Activated CD4-positive, alpha-beta T cell treated with anti-CD3 and anti-CD28 coated beads for 36 hours (primary cell): ENCODE data around the gene TTC31. TPM values are rescaled to one million over a fixed set of nuclear protein-coding genes. Genes with fewer than 3 reads are reported as not detected.

Source experiments
- ATAC-seq: fragments of 200-7000 bp; cut with Tn5 transposase; one replicate; pipeline ENCODE4 v1.10.0; 2021; ENCODE audit warnings: mild to moderate bottlenecking, moderate library complexity
- CTCF ChIA-PET: fragments of 350-600 bp; sonication (Branson Sonifier 250); formaldehyde crosslinking; loops from one replicate; lab custom pipeline; 2021; ENCODE audit warnings: antibody characterized with exemption; lab: Charles Lee
- POLR2A ChIA-PET: fragments of 350-600 bp; sonication (Branson Sonifier 250); formaldehyde crosslinking; loops from one replicate; lab custom pipeline; 2021; ENCODE audit warnings: antibody characterized with exemption, inconsistent platforms; lab: Charles Lee
- DNase-seq: peaks from one replicate; pipeline ENCODE4 v3.0.0-alpha.2; 2020
- H3K27ac Mint-ChIP-seq: one replicate; pipeline ENCODE4 v1.8.0; 2021; ENCODE audit warnings: mixed read lengths
- H3K27me3 Mint-ChIP-seq: one replicate; pipeline ENCODE4 v1.8.0; 2021; ENCODE audit warnings: mixed read lengths
- H3K36me3 Mint-ChIP-seq: one replicate; pipeline ENCODE4 v1.8.0; 2021; ENCODE audit warnings: low read depth, mixed read lengths
- H3K4me1 Mint-ChIP-seq: one replicate; pipeline ENCODE4 v1.8.0; 2021; ENCODE audit warnings: mixed read lengths
- H3K4me3 Mint-ChIP-seq: one replicate; pipeline ENCODE4 v1.8.0; 2021; ENCODE audit warnings: mild to moderate bottlenecking, moderate library complexity, mixed read lengths
- H3K9me3 Mint-ChIP-seq: one replicate; pipeline ENCODE4 v1.8.0; 2021; ENCODE audit warnings: low read depth, mixed read lengths
- intact Hi-C, 2 experiments: fragments of 100-400 bp; cut with DNase I in 1 of 2; cut with micrococcal nuclease in 1 of 2; formaldehyde crosslinking; loops; one replicate each; pipeline versions ENCODE4 v1.14.2 to v1.15.1; 2022 to 2024; cut with DNase I, micrococcal nuclease
- total RNA-seq, 2 experiments: library from RNA; stranded (reverse); gene quantifications; one replicate each; pipeline ENCODE4 v1.2.3, GENCODE V29; 2021

The TTC31 gene
- total RNA-seq, 2 experiments from 2014 or later, result 24.0 to 24.6 TPM

DNA sequence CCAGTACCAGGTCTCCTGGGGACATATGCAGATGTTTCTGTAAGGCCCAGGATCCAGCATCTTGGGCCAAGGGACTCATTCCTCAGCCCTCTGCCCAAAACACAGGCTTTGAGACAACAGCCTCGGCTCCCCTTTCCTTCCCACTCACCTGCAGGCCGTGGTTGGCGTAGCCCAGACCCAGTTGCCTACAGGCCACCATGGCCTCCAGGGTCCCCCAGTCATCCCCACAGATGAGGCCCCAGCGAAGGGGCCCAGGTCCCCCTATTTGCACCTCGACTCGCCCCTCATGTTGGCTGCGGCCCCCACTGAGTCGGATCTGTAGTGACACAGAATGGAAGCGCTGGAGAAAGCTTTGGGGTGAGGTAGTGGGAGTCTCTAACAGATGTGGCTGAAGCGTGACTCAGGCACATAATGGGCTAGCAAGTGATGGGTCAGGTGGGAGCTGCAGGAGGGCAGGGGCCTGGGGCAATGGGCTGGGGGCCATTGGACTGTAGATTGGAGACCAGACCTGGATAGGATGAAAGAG, 52.6 kb downstream of the TTC31 start:
- H3K36me3 Mint-ChIP-seq, result peaks cover 18% of the 10 kb centered on the region
- no peak overlapping the region for H3K4me3 Mint-ChIP-seq
- POLR2A ChIA-PET, result no interaction called here
- no peaks in the 10 kb centered on the region for H3K9me3 Mint-ChIP-seq
- H3K27ac Mint-ChIP-seq, result no peak overlapping the region
- ATAC-seq, result no peak
- no peak for DNase-seq
- intact Hi-C loops, result no loop called here
- peaks cover 19% of the 10 kb centered on the region for H3K27me3 Mint-ChIP-seq
- peaks cover 16% of the 10 kb centered on the region for H3K4me1 Mint-ChIP-seq
- CTCF ChIA-PET, result interaction anchor here (0.5 kb wide), 1 partner anchor 1236 kb away, joined by 3 read pairs; no protein-coding TSS in a partner anchor

DNA sequence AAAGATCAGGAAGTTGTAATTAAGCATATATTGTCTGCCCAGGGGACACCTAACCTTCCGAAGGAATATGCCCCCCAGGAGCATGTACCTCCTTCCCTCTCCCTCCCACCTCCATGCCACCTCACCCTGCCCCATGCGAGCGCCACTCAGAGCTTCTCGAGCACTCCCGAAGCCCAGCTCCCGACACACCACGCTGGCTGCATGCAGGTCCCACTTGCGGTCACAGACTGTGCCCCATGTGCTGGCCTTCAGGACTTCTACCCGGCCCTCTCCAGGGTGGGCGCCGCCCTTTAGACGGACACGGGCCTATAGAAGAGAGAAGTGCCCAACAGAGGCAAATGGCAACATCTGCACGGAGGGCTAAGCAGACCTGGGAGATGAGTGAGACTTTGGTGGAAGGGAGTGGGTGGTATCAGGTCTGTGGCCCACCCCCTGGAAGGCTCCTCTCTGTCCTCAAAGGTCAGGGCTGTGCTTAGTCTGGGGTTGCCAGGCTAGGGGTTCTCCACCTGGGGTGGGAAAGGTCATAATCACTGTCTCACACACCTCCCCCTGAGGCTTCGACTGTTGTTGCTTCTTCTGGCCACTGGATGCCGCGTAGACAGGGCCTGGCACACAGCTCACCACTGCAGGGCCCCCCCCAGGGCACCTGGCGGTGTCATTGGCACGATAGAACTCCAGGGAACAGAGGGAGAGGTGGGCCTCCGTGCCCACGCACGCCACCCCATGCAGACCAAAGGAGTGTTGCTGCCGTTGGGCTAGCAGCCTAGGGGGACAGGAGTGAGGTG, 53.5 kb downstream of the TTC31 start:
- H3K4me3 Mint-ChIP-seq, result no peak overlapping the region
- DNase-seq (no peak), ATAC-seq (peak; percentile 37)
- H3K9me3 Mint-ChIP-seq, result no peaks in the 10 kb centered on the region
- H3K4me1 Mint-ChIP-seq, result peaks cover 9% of the 10 kb centered on the region
- H3K27ac Mint-ChIP-seq, result no peak overlapping the region
- peaks cover 12% of the 10 kb centered on the region for H3K36me3 Mint-ChIP-seq
- intact Hi-C loops, result no loop called here
- H3K27me3 Mint-ChIP-seq, result peaks cover 19% of the 10 kb centered on the region
- ChIA-PET POLR2A (no interaction called here), CTCF (interaction anchor here (0.6 kb wide), 1 partner anchor 9 kb away, joined by 3 read pairs; no protein-coding TSS in a partner anchor)

DNA sequence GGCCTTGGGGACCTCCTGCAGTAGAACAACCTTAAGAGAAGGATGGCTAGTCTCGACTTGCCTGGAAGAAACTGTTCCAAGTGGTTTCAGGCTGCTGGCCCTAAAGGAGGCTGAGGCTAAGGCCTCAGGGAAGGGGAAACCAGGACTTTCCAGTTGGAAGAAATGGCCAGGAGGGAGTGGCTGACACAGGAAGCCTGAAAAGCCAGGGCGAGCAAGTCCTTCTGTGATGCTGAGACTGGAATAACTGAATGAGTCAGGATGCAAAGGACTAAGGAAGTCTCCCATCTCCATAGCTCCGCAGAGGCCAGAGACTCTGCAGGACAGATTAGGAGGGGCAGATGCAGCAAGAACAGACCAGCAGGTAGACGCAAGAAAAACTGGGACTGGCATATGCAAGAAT, 54.3 kb downstream of the TTC31 start:
- no peaks in the 10 kb centered on the region for H3K9me3 Mint-ChIP-seq
- H3K27ac Mint-ChIP-seq, result no peak overlapping the region
- ATAC-seq (no peak), DNase-seq (no peak)
- H3K27me3 Mint-ChIP-seq, result peaks cover 20% of the 10 kb centered on the region
- ChIA-PET CTCF (no interaction called here), POLR2A (no interaction called here)
- no peak overlapping the region for H3K4me3 Mint-ChIP-seq
- H3K4me1 Mint-ChIP-seq, result peaks cover under 1% of the 10 kb centered on the region
- intact Hi-C loops, result no loop called here
- H3K36me3 Mint-ChIP-seq, result peaks cover 6% of the 10 kb centered on the region

DNA sequence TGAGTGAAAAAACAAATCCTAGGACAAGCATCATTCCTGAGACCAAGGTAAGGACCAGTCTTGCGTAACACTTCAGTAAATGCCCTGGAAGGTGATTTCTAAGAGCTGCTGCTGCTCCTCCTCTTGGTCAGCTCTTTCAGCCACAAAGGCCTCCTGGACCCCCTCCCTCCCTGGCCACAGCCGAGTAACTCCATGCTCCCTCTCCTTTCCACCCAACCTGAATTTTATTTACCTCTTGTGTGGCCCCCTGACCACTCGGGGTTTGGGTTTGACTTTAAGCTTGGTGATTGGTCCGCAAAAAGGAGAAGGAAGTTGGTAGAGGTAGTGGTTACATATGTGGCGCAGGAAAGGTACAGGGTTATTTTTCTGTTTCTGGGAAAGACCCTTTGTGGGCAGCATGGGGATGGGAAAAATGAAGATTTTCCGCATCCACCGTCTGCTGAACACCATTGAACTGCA, 56.0 kb downstream of the TTC31 start:
- CTCF ChIA-PET, result interaction anchor here (1.7 kb wide), 1 partner anchor 58 kb away, joined by 3 read pairs; no protein-coding TSS in a partner anchor
- ATAC-seq, result no peak
- POLR2A ChIA-PET, result no interaction called here
- Mint-ChIP-seq H3K4me1 (no peaks in the 10 kb centered on the region), H3K9me3 (no peaks in the 10 kb centered on the region), H3K27me3 (peaks cover 27% of the 10 kb centered on the region), H3K36me3 (no peaks in the 10 kb centered on the region), H3K4me3 (no peak overlapping the region), H3K27ac (no peak overlapping the region)
- intact Hi-C loops, result no loop called here
- DNase-seq, result no peak

DNA sequence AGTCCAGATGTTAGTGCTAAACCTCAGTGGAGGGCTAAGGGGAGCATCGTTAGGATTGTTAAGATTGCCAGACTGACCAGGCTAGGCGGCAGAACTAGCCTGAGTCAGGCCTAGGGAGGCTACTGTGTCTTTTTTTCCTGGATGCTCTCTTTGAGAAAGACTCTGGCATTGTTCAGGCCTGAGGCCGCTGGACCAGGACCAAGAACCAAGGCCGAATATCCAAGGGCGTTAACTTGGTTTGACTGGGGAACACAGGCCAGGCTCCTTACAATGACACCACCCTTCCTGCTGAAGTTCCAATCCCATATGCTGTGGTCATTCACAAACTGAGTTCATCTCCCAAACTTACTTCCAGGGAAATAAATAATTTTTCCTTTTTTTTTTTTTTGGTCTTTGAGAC, 57.4 kb downstream of the TTC31 start:
- no peaks in the 10 kb centered on the region for H3K4me1 Mint-ChIP-seq
- ChIA-PET CTCF (interaction anchor here (0.7 to 1.4 kb wide), 3 partner anchors 8 to 46 kb away, joined by 3 to 4 read pairs (median 3); no protein-coding TSS in a partner anchor), POLR2A (no interaction called here)
- H3K27me3 Mint-ChIP-seq, result peaks cover 27% of the 10 kb centered on the region
- H3K9me3 Mint-ChIP-seq, result no peaks in the 10 kb centered on the region
- no peak for DNase-seq
- no peak overlapping the region for H3K27ac Mint-ChIP-seq
- H3K4me3 Mint-ChIP-seq, result no peak overlapping the region
- no peak for ATAC-seq
- no peaks in the 10 kb centered on the region for H3K36me3 Mint-ChIP-seq
- intact Hi-C loops, result no loop called here

DNA sequence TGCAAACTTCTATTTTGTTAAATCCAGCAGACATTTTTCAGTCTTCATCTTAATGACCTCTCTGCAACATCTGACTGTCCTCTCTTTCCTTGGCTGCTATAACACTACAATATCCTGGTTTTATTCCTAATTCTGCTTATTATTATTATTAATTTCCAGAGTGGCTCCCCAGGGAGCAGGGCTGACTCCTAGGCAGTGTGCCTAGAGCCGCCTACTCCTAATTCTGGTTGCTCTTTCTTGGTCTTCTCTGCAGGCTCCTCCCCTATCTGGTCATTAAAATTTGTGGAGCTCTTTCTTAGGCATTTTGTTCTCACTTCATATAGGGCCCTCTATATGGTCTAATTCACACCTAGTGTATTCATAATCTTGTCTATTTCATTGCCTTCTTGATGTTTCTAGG, 60.1 kb downstream of the TTC31 start:
- ChIA-PET POLR2A (interaction anchor here (0.6 kb wide), 1 partner anchor 41 kb away, joined by 8 read pairs; no protein-coding TSS in a partner anchor), CTCF (interaction anchor here (0.7 to 1.1 kb wide), 3 partner anchors 28 to 99 kb away, joined by 3 to 5 read pairs (median 3); partner anchors contain the start of gene WBP1)
- Mint-ChIP-seq H3K36me3 (no peaks in the 10 kb centered on the region), H3K4me3 (no peak overlapping the region), H3K4me1 (no peaks in the 10 kb centered on the region), H3K9me3 (no peaks in the 10 kb centered on the region), H3K27ac (no peak overlapping the region), H3K27me3 (peaks cover 31% of the 10 kb centered on the region)
- no peak for DNase-seq
- intact Hi-C loops, result loop anchor here in 1 of 2 experiments (2.0 kb wide), 1 partner anchor 20 kb away; no protein-coding TSS in a partner anchor
- no peak for ATAC-seq

Other genes starting within 250 kb of the TTC31 start
- gene SLC4A5, start 139.7 kb upstream of the TTC31 start, total RNA-seq, result 1 to 10 TPM; 2.2 to 2.7 TPM
- 100 to 1,000 TPM in 1 of 2 experiments, 10 to 100 TPM in 1; 78.1 to 132 TPM for gene DCTN1, start 102.8 kb upstream of the TTC31 start, total RNA-seq
- 1 to 10 TPM; 4.5 to 4.9 TPM for gene C2orf81, start 61.5 kb upstream of the TTC31 start, total RNA-seq
- 100 to 1,000 TPM; 103 to 119 TPM for gene WDR54, start 61.4 kb upstream of the TTC31 start, total RNA-seq
- 1 to 10 TPM; 1.8 to 2.5 TPM for gene RTKN, start 41.1 kb upstream of the TTC31 start, total RNA-seq
- 10 to 100 TPM; 24.2 to 25.6 TPM for gene INO80B, start 28.0 kb upstream of the TTC31 start, total RNA-seq
- gene WBP1, start 24.6 kb upstream of the TTC31 start, total RNA-seq, result 10 to 100 TPM; 24.9 to 30.2 TPM
- 10 to 100 TPM; 44.2 to 48.9 TPM for gene MOGS, start 17.7 kb upstream of the TTC31 start, total RNA-seq
- gene MRPL53, start 10.4 kb upstream of the TTC31 start, total RNA-seq, result 10 to 100 TPM; 87.4 to 88.5 TPM
- gene CCDC142, start 83 bp upstream of the TTC31 start, total RNA-seq, result 10 to 100 TPM in 1 of 2 experiments, 1 to 10 TPM in 1; 9.7 to 13.2 TPM
- under 1 TPM in 1 of 2 experiments, not detected in 1; 0.28 TPM for gene LBX2, start 16.5 kb downstream of the TTC31 start, total RNA-seq
- gene PCGF1, start 24.6 kb downstream of the TTC31 start, total RNA-seq, result 10 to 100 TPM; 21.7 to 28.7 TPM
- gene TLX2, start 31.4 kb downstream of the TTC31 start, total RNA-seq, result under 1 TPM; 0.18 to 0.21 TPM
- gene DQX1, start 43.1 kb downstream of the TTC31 start, total RNA-seq, result under 1 TPM; 0.40 to 0.41 TPM
- gene AUP1, start 46.6 kb downstream of the TTC31 start, total RNA-seq, result 100 to 1,000 TPM in 1 of 2 experiments, 10 to 100 TPM in 1; 92.0 to 122 TPM
- 10 to 100 TPM; 43.5 to 47.7 TPM for gene HTRA2, start 46.9 kb downstream of the TTC31 start, total RNA-seq
- under 1 TPM; 0.86 to 0.96 TPM for gene LOXL3, start 70.9 kb downstream of the TTC31 start, total RNA-seq
- gene DOK1, start 71.6 kb downstream of the TTC31 start, total RNA-seq, result 10 to 100 TPM; 17.2 to 17.9 TPM
- gene M1AP, start 165.2 kb downstream of the TTC31 start, total RNA-seq, result under 1 TPM; 0.18 to 0.33 TPM
- 1 to 10 TPM; 5.7 to 7.4 TPM for gene SEMA4F, start 171.2 kb downstream of the TTC31 start, total RNA-seq